Osteoblast (primary cell): ENCODE measurements around the gene USP12. TPM values are rescaled to one million over a fixed set of nuclear protein-coding genes. Genes with fewer than 3 reads are reported as not detected.
A peak's percentile ranks its signal among the peaks of the same experiment; 100 is the strongest.

Experiments used
- DNase-seq: peaks from one replicate; pipeline ENCODE4 v3.0.0; 2011; ENCODE audit warnings: low spot score, mixed read lengths; ENCODE audit not compliant: insufficient read length; ENCODE audit errors: missing footprints
- H2AFZ ChIP-seq: 2 replicates; pipeline ENCODE4 v1.6.0; 2011; ENCODE audit warnings: mild to moderate bottlenecking, low read length
- H3K27ac ChIP-seq: 2 replicates; pipeline ENCODE4 v1.5.1; 2011; ENCODE audit warnings: mild to moderate bottlenecking, low read depth, low read length, moderate library complexity
- H3K27me3 ChIP-seq: 2 replicates; pipeline ENCODE4 v1.6.0; 2012; ENCODE audit warnings: mild to moderate bottlenecking, control low read depth, inconsistent platforms, low read length, moderate library complexity; ENCODE audit not compliant: insufficient read depth
- H3K36me3 ChIP-seq: 2 replicates; pipeline ENCODE4 v1.5.1; 2011; ENCODE audit warnings: mild to moderate bottlenecking, low read length, control low read depth, moderate library complexity; ENCODE audit not compliant: insufficient read depth
- H3K4me1 ChIP-seq: 2 replicates; pipeline ENCODE4 v1.5.1; 2011; ENCODE audit warnings: mild to moderate bottlenecking, low read length, control low read depth, moderate library complexity; ENCODE audit not compliant: insufficient read depth
- H3K4me2 ChIP-seq: 2 replicates; pipeline ENCODE4 v1.6.0; 2011; ENCODE audit warnings: mild to moderate bottlenecking, low read length; ENCODE audit not compliant: insufficient read depth
- H3K4me3 ChIP-seq: fragments of 200-600 bp; sonication (generic); 3 replicates; pipeline ENCODE4 v1.5.1; 2012; ENCODE audit warnings: mild to moderate bottlenecking, low read length, inconsistent platforms; ENCODE audit not compliant: insufficient read depth
- H3K79me2 ChIP-seq: 2 replicates; pipeline ENCODE4 v1.6.0; 2012; ENCODE audit warnings: mild to moderate bottlenecking, low read length, control low read depth, inconsistent platforms; ENCODE audit not compliant: insufficient read depth
- H3K9me3 ChIP-seq: 2 replicates; pipeline ENCODE4 v1.5.1; 2011; ENCODE audit warnings: low read depth, low read length, control low read depth
- H4K20me1 ChIP-seq: 2 replicates; pipeline ENCODE4 v1.6.0; 2012; ENCODE audit warnings: mild to moderate bottlenecking, low read length, control low read depth; ENCODE audit not compliant: insufficient read depth
- total RNA-seq: library from RNA; depleted of rRNA; stranded (reverse); fragments of >200 nt; gene quantifications from 2 replicates; pipeline ENCODE4 v1.2.3, GENCODE V29; 2012
- TF ChIP-seq, protein P1 (sequence below): IDR thresholded peaks from 2 replicates; pipeline ENCODE4 v1.5.1; 2011; ENCODE audit warnings: mild to moderate bottlenecking, low read depth, low read length, moderate library complexity; ENCODE audit errors: extremely low read depth

Gene USP12
- total RNA-seq, 1 donor, result 24.6 TPM

DNA sequence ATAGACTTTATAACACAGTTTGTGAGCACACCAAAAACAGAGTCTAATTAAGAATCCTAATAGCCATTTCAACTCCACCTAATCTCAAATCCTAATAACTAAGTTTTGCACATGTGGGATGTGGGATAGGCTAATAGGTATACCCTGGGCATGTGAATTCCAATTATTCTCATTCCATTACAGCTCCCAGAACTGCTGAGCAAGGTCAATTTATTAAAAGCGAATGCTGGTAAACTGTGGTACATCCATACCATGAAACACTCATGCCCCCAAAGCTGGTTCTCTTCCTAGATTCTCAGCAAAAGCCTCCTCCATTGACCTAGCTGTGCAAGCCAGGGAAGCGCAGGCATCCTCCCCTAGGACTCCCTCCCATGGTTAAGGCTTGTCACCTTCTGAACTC lies 113.8 kb downstream of the USP12 start:
- no peak for DNase-seq
- H4K20me1 ChIP-seq, result no peaks in the 10 kb centered on the region
- TF ChIP-seq, protein P1, sequence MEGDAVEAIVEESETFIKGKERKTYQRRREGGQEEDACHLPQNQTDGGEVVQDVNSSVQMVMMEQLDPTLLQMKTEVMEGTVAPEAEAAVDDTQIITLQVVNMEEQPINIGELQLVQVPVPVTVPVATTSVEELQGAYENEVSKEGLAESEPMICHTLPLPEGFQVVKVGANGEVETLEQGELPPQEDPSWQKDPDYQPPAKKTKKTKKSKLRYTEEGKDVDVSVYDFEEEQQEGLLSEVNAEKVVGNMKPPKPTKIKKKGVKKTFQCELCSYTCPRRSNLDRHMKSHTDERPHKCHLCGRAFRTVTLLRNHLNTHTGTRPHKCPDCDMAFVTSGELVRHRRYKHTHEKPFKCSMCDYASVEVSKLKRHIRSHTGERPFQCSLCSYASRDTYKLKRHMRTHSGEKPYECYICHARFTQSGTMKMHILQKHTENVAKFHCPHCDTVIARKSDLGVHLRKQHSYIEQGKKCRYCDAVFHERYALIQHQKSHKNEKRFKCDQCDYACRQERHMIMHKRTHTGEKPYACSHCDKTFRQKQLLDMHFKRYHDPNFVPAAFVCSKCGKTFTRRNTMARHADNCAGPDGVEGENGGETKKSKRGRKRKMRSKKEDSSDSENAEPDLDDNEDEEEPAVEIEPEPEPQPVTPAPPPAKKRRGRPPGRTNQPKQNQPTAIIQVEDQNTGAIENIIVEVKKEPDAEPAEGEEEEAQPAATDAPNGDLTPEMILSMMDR, result no peak
- no peak overlapping the region for H3K27ac ChIP-seq
- H3K4me3 ChIP-seq, result no peak overlapping the region
- H3K4me1 ChIP-seq, result peaks cover 21% of the 10 kb centered on the region
- H3K36me3 ChIP-seq, result no peaks in the 10 kb centered on the region
- H3K79me2 ChIP-seq, result no peaks in the 10 kb centered on the region
- H3K4me2 ChIP-seq, result no peak overlapping the region
- H3K27me3 ChIP-seq, result no peaks in the 10 kb centered on the region
- no peak overlapping the region for H2AFZ ChIP-seq
- H3K9me3 ChIP-seq, result no peaks in the 10 kb centered on the region

DNA sequence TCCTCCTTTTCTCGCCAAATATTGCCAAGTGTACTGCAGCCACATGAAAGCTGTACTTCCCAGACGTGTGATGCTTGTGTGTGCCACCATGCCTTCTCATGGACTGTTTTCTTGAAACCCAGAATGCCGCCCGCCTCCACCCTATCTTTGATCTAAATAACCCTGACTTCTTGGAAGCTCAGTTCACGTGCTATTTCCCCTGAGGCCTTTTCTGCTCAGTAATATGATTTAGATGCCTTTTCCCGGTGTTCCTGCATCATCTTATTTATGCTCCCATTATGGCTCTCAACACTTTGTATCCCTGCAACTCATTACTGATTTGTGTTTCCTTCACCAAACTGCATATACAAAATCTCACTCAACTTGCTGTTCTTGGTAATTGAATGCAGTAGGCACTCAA lies 116.1 kb downstream of the USP12 start:
- H3K4me1 ChIP-seq, result peaks cover 22% of the 10 kb centered on the region

DNA sequence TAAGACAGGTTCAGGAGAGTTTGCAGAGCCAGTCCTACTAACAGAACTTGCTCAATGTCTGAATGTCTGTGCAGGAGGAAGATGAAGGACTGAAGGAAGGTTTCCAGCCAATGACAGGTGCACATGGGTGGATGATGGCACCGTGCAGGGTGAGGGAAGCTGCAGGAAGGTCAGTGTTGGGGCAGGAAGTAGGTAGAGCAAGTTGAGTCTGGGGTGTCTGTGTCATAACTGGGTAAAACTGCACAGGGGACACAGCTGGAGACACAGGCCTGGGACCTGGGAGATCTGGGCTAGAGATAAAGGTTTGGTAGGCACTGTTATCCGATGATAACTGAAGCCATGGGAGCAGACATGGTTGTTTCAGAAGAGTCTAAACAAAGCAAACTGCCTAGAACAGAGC lies 116.9 kb downstream of the USP12 start:
- no peaks in the 10 kb centered on the region for H3K27me3 ChIP-seq
- no peaks in the 10 kb centered on the region for H3K36me3 ChIP-seq
- H3K4me2 ChIP-seq, result peak overlapping the region; percentile 77

More for the DNA sequence above, 116.1 kb downstream of the USP12 start:
- Histone ChIP-seq H3K9me3 (no peaks in the 10 kb centered on the region), H2AFZ (no peak overlapping the region), H3K4me3 (no peak overlapping the region), H4K20me1 (no peaks in the 10 kb centered on the region), H3K27ac (no peak overlapping the region), H3K79me2 (no peaks in the 10 kb centered on the region), H3K27me3 (no peaks in the 10 kb centered on the region), H3K36me3 (no peaks in the 10 kb centered on the region), H3K4me2 (no peak overlapping the region)
- DNase-seq, result no peak
- TF ChIP-seq, protein P1, result no peak

DNA sequence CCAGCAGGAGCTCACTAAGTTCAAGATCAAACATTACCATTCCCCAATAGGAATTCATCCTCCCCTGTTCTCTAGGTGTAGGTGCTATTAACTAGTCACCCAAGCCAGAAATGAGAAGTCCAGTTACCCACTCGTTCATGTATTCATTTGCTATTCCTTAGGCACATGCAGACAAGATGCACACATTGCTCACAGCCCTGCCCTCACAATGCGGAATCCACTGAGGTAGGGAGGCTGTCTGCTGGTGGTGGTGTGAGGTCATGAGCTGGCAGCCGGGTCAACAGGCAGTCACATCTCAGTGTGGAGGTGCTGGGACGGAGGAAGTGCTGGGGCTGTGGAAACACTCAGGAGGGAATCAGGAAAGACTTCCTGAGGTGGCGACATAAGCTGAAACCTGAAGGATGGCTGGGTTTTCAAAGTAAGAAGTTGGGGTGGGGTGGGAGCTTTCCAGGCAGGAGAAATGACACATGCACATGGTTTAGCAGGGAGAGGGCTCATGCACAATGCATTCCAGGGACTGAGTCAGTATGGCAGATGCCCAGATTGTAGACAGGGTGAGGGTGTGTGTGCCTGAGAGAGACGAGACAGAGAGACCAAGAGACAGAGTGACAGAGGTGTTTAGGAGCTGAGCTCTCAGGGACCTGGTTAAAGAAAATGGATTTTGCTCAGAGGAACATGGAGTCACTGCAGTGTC lies 117.6 kb downstream of the USP12 start:
- Histone ChIP-seq H3K27me3 (no peaks in the 10 kb centered on the region), H3K36me3 (no peaks in the 10 kb centered on the region), H3K4me1 (peaks cover 22% of the 10 kb centered on the region), H3K9me3 (no peaks in the 10 kb centered on the region), H2AFZ (peak overlapping the region; percentile 75), H3K4me2 (peak overlapping the region; percentile 77), H4K20me1 (no peaks in the 10 kb centered on the region), H3K4me3 (peak overlapping the region; percentile 45), H3K79me2 (no peaks in the 10 kb centered on the region), H3K27ac (peak overlapping the region; percentile 60)
- DNase-seq, result peak; percentile 91
- TF ChIP-seq, protein P1, result no peak

More for the DNA sequence above, 116.9 kb downstream of the USP12 start:
- H3K79me2 ChIP-seq, result no peaks in the 10 kb centered on the region
- no peaks in the 10 kb centered on the region for H4K20me1 ChIP-seq
- H3K9me3 ChIP-seq, result no peaks in the 10 kb centered on the region
- TF ChIP-seq, protein P1, result no peak
- H2AFZ ChIP-seq, result no peak overlapping the region
- DNase-seq, result no peak
- no peak overlapping the region for H3K27ac ChIP-seq
- H3K4me3 ChIP-seq, result no peak overlapping the region
- peaks cover 22% of the 10 kb centered on the region for H3K4me1 ChIP-seq
